ENCODE measurements around the gene OR10P1. TPM values are rescaled to one million over a fixed set of nuclear protein-coding genes. Genes with fewer than 3 reads are reported as not detected.
"Not testable (repeated sequence)": the region's sequence is repeated elsewhere in the genome, so short reads cannot be mapped to it uniquely, and the experiment has no call there.

OR10P1 gene
- not detected for polyA plus RNA-seq
- long read RNA-seq, donor 1: 0 reads
- long read RNA-seq, donor 2: 0 reads
- long read RNA-seq, donor 3: 0 reads
- long read RNA-seq, donor 4: 0 reads
- long read RNA-seq, donor 5: 0 reads
- long read RNA-seq, donor 6: 0 reads
- long read RNA-seq, donor 7: 0 reads
- long read RNA-seq, donor 8: 0 reads
- long read RNA-seq, donor 9: 0 reads
- long read RNA-seq, donor 10: 0 reads
- long read RNA-seq, donor 11: 0 reads

GRCh38 chr12:55636853-55637252 lies at the start of gene OR10P1:
Gene OR10P1 (plus strand): TSS chr12:55636892. CDS start chr12:55636892, 0 bp downstream.
- no CpG with 5 or more reads among the region's 6 CpGs for WGBS (ENCODE audit: insufficient coverage, low lambda C conversion rate)
- no peaks in the 10 kb centered on the region for H3K9me3 ChIP-seq (ENCODE audit: control insufficient read depth, low read depth, low read length)
- H3K36me3 ChIP-seq (ENCODE audit: control insufficient read depth, insufficient read depth, low read length): no peaks in the 10 kb centered on the region
- H3K27me3 ChIP-seq (ENCODE audit: control insufficient read depth, insufficient read depth, low read length): no peaks in the 10 kb centered on the region
- H3K4me1 ChIP-seq (ENCODE audit: control insufficient read depth, insufficient read depth, low read length): no peaks in the 10 kb centered on the region
- no peak within 1 kb of the TSS for H3K27ac ChIP-seq (ENCODE audit: low read length)
- no peak within 1 kb of the TSS for H3K4me3 ChIP-seq (ENCODE audit: low read length)
- no peak for DNase-seq

GRCh38 chr12:55590152-55590551 lies 46.5 kb upstream of the OR10P1 start:
- not testable (repeated sequence) for H3K9me3 ChIP-seq (ENCODE audit: control insufficient read depth, low read depth, low read length); H3K27ac ChIP-seq (ENCODE audit: low read length); H3K4me1 ChIP-seq (ENCODE audit: control insufficient read depth, insufficient read depth, low read length); DNase-seq; H3K27me3 ChIP-seq (ENCODE audit: control insufficient read depth, insufficient read depth, low read length); H3K4me3 ChIP-seq (ENCODE audit: low read length); H3K36me3 ChIP-seq (ENCODE audit: control insufficient read depth, insufficient read depth, low read length)
- no CpG with 5 or more reads among the region's 12 CpGs for WGBS (ENCODE audit: insufficient coverage, low lambda C conversion rate)

GRCh38 chr12:55607821-55608594 lies 28.7 kb upstream of the OR10P1 start:
- no peak for DNase-seq
- Histone ChIP-seq H3K4me3 (ENCODE audit: low read length) (no peak overlapping the region), H3K27me3 (ENCODE audit: control insufficient read depth, insufficient read depth, low read length) (no peaks in the 10 kb centered on the region), H3K4me1 (ENCODE audit: control insufficient read depth, insufficient read depth, low read length) (no peaks in the 10 kb centered on the region), H3K9me3 (ENCODE audit: control insufficient read depth, low read depth, low read length) (no peaks in the 10 kb centered on the region), H3K36me3 (ENCODE audit: control insufficient read depth, insufficient read depth, low read length) (no peaks in the 10 kb centered on the region), H3K27ac (ENCODE audit: low read length) (no peak overlapping the region)
- WGBS (ENCODE audit: insufficient coverage, low lambda C conversion rate): no CpG with 5 or more reads among the region's 8 CpGs

- H3K27ac ChIP-seq (ENCODE audit: low read length): no peak overlapping the region
- 91% methylated on average over 1 of the region's 1 CpG for WGBS (ENCODE audit: insufficient coverage, low lambda C conversion rate)
- no peaks in the 10 kb centered on the region for H3K27me3 ChIP-seq (ENCODE audit: control insufficient read depth, insufficient read depth, low read length)
- H3K9me3 ChIP-seq (ENCODE audit: control insufficient read depth, low read depth, low read length): no peaks in the 10 kb centered on the region
- H3K4me1 ChIP-seq (ENCODE audit: control insufficient read depth, insufficient read depth, low read length): no peaks in the 10 kb centered on the region
- H3K4me3 ChIP-seq (ENCODE audit: low read length): no peak overlapping the region
- no peaks in the 10 kb centered on the region for H3K36me3 ChIP-seq (ENCODE audit: control insufficient read depth, insufficient read depth, low read length)
- no peak for DNase-seq
These were observed 26.1 kb upstream of the OR10P1 start for GRCh38 chr12:55610598-55610997.

- no CpG with 5 or more reads among the region's 2 CpGs for WGBS (ENCODE audit: insufficient coverage, low lambda C conversion rate)
- no peaks in the 10 kb centered on the region for H3K36me3 ChIP-seq (ENCODE audit: control insufficient read depth, insufficient read depth, low read length)
- H3K4me3 ChIP-seq (ENCODE audit: low read length): no peak overlapping the region
- no peaks in the 10 kb centered on the region for H3K4me1 ChIP-seq (ENCODE audit: control insufficient read depth, insufficient read depth, low read length)
- no peak overlapping the region for H3K27ac ChIP-seq (ENCODE audit: low read length)
- no peaks in the 10 kb centered on the region for H3K27me3 ChIP-seq (ENCODE audit: control insufficient read depth, insufficient read depth, low read length)
- peaks cover 11% of the 10 kb centered on the region for H3K9me3 ChIP-seq (ENCODE audit: control insufficient read depth, low read depth, low read length)
- no peak for DNase-seq
These were observed 24.0 kb upstream of the OR10P1 start for GRCh38 chr12:55612646-55613045.

GRCh38 chr12:55614764-55615163 lies 21.9 kb upstream of the OR10P1 start:
- DNase-seq: no peak
- 100% methylated on average over 1 of the region's 1 CpG for WGBS (ENCODE audit: insufficient coverage, low lambda C conversion rate)
- no peaks in the 10 kb centered on the region for H3K36me3 ChIP-seq (ENCODE audit: control insufficient read depth, insufficient read depth, low read length)
- H3K4me1 ChIP-seq (ENCODE audit: control insufficient read depth, insufficient read depth, low read length): no peaks in the 10 kb centered on the region
- peaks cover 11% of the 10 kb centered on the region for H3K9me3 ChIP-seq (ENCODE audit: control insufficient read depth, low read depth, low read length)
- no peak overlapping the region for H3K27ac ChIP-seq (ENCODE audit: low read length)
- H3K27me3 ChIP-seq (ENCODE audit: control insufficient read depth, insufficient read depth, low read length): no peaks in the 10 kb centered on the region
- no peak overlapping the region for H3K4me3 ChIP-seq (ENCODE audit: low read length)

- no CpG with 5 or more reads among the region's 6 CpGs for WGBS (ENCODE audit: insufficient coverage, low lambda C conversion rate)
- H3K4me3 ChIP-seq (ENCODE audit: low read length): no peak overlapping the region
- peaks cover 2% of the 10 kb centered on the region for H3K27me3 ChIP-seq (ENCODE audit: control insufficient read depth, insufficient read depth, low read length)
- no peaks in the 10 kb centered on the region for H3K36me3 ChIP-seq (ENCODE audit: control insufficient read depth, insufficient read depth, low read length)
- no peaks in the 10 kb centered on the region for H3K4me1 ChIP-seq (ENCODE audit: control insufficient read depth, insufficient read depth, low read length)
- peak; percentile 78 to 84 for DNase-seq
- H3K27ac ChIP-seq (ENCODE audit: low read length): no peak overlapping the region
- peaks cover 11% of the 10 kb centered on the region for H3K9me3 ChIP-seq (ENCODE audit: control insufficient read depth, low read depth, low read length)
These were observed 17.1 kb upstream of the OR10P1 start for GRCh38 chr12:55619354-55620138.

GRCh38 chr12:55624056-55624455 lies 12.6 kb upstream of the OR10P1 start:
- Histone ChIP-seq H3K9me3 (ENCODE audit: control insufficient read depth, low read depth, low read length) (no peaks in the 10 kb centered on the region), H3K27ac (ENCODE audit: low read length) (no peak overlapping the region), H3K4me1 (ENCODE audit: control insufficient read depth, insufficient read depth, low read length) (no peaks in the 10 kb centered on the region), H3K27me3 (ENCODE audit: control insufficient read depth, insufficient read depth, low read length) (peaks cover 2% of the 10 kb centered on the region), H3K36me3 (ENCODE audit: control insufficient read depth, insufficient read depth, low read length) (no peaks in the 10 kb centered on the region), H3K4me3 (ENCODE audit: low read length) (no peak overlapping the region)
- no peak for DNase-seq

- Histone ChIP-seq H3K36me3 (ENCODE audit: control insufficient read depth, insufficient read depth, low read length) (no peaks in the 10 kb centered on the region), H3K4me1 (ENCODE audit: control insufficient read depth, insufficient read depth, low read length) (no peaks in the 10 kb centered on the region), H3K9me3 (ENCODE audit: control insufficient read depth, low read depth, low read length) (no peaks in the 10 kb centered on the region), H3K27me3 (ENCODE audit: control insufficient read depth, insufficient read depth, low read length) (peaks cover 2% of the 10 kb centered on the region), H3K4me3 (ENCODE audit: low read length) (no peak overlapping the region), H3K27ac (ENCODE audit: low read length) (no peak overlapping the region)
- DNase-seq: no peak
- no CpG with 5 or more reads among the region's 4 CpGs for WGBS (ENCODE audit: insufficient coverage, low lambda C conversion rate)
These were observed 10.5 kb upstream of the OR10P1 start for GRCh38 chr12:55626154-55626553.

GRCh38 chr12:55629058-55629841 lies 7.4 kb upstream of the OR10P1 start:
- Histone ChIP-seq H3K27ac (ENCODE audit: low read length) (no peak overlapping the region), H3K4me1 (ENCODE audit: control insufficient read depth, insufficient read depth, low read length) (no peaks in the 10 kb centered on the region), H3K4me3 (ENCODE audit: low read length) (no peak overlapping the region), H3K36me3 (ENCODE audit: control insufficient read depth, insufficient read depth, low read length) (no peaks in the 10 kb centered on the region), H3K9me3 (ENCODE audit: control insufficient read depth, low read depth, low read length) (no peaks in the 10 kb centered on the region), H3K27me3 (ENCODE audit: control insufficient read depth, insufficient read depth, low read length) (no peaks in the 10 kb centered on the region)
- DNase-seq: no peak
- 100% methylated on average over 1 of the region's 3 CpGs for WGBS (ENCODE audit: insufficient coverage, low lambda C conversion rate)

All from large intestine (tissue), 12 donors.